BLaER1 treated with 17β-estradiol and CSF1 and Interleukin-3, amounts not matched to agents 10 nM and 100 nM (cell line): Measurements from ENCODE around the gene DDAH2.
A peak's percentile ranks its signal among the peaks of the same experiment; 100 is the strongest.

ENCODE experiments used
- H3K27ac ChIP-seq, 11 experiments: shearing (Covaris generic); formaldehyde crosslinking; 2 replicates each; pipeline ENCODE4 v1.8.1; 2022
- H3K27me3 ChIP-seq, 11 experiments: shearing (Covaris generic); formaldehyde crosslinking; 2 replicates each; pipeline ENCODE4 v1.8.1; 2022
- H3K36me3 ChIP-seq, 11 experiments: shearing (Covaris generic); formaldehyde crosslinking; 2 replicates each; pipeline ENCODE4 v1.8.1; 2022
- H3K4me1 ChIP-seq, 10 experiments: shearing (Covaris generic); formaldehyde crosslinking; 2 replicates each; pipeline ENCODE4 v1.8.1; 2022
- H3K4me2 ChIP-seq, 11 experiments: shearing (Covaris generic); formaldehyde crosslinking; 2 replicates each; pipeline ENCODE4 v1.8.1; 2022
- H3K4me3 ChIP-seq, 10 experiments: shearing (Covaris generic); formaldehyde crosslinking; 2 replicates each; pipeline ENCODE4 v1.8.1; 2022
- H3K9ac ChIP-seq, 11 experiments: shearing (Covaris generic); formaldehyde crosslinking; 2 replicates each; pipeline ENCODE4 v1.8.1; 2022
- H3K9me3 ChIP-seq, 11 experiments: shearing (Covaris generic); formaldehyde crosslinking; replicated peaks in 1 of 11; 2 replicates each; pipeline ENCODE4 v1.8.1; 2022
- H4K20me1 ChIP-seq, 11 experiments: shearing (Covaris generic); formaldehyde crosslinking; 2 replicates each; pipeline ENCODE4 v1.8.1; 2022
- Cebpa-rat ChIP-seq, 11 experiments: shearing (Covaris generic); IDR thresholded peaks; 2 replicates each; pipeline ENCODE4 v1.8.1; 2022

Gene DDAH2

DNA sequence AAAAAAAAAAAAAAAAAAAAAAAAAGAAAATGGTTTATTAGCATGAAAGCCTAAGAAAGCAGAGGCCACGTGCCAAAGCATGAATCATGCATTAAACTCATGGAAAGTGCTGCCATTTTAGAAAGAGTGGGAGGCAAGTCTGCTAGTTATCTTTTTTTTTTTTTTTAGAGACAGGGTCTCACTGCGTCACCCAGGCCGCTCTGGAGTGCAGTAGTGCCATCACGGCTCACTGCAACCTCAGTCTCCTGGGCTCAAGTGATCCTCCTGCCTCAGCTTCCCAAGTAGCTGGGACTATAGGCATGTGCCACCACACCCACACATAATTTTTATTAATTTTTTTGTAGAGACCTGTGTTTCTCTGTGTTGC is 42.9 kb upstream of the DDAH2 start:
- no peak overlapping the region for H3K9ac ChIP-seq

GRCh38 chr6:31770860-31771259 is 41.8 kb upstream of the DDAH2 start:
- Histone ChIP-seq H3K4me2 (no peak overlapping the region), H3K27ac (no peak overlapping the region), H4K20me1 (no peaks in the 10 kb centered on the region), H3K4me1 (peaks cover 31 to 73% (median 49%) of the 10 kb centered on the region in 10 experiments), H3K4me3 (no peak overlapping the region), H3K27me3 (no peaks in the 10 kb centered on the region), H3K9me3 (no peaks in the 10 kb centered on the region), H3K9ac (no peak overlapping the region), H3K36me3 (peaks cover 0 to 6% (median 0%) of the 10 kb centered on the region in 11 experiments; a peak in 3 of 22 replicates)
- TF ChIP-seq Cebpa-rat (IDR thresholded peaks at IDR 0.05), result no peak

More for the DNA sequence above, 42.9 kb upstream of the DDAH2 start:
- H4K20me1 ChIP-seq, result 0 out of 22 replicates have a peak, but pooled peaks cover 0 to 1% (median 0%) of the 10 kb centered on the region in 11 experiments
- H3K4me3 ChIP-seq, result no peak overlapping the region
- H3K4me2 ChIP-seq, result peak overlapping the region in 10 of 11 experiments; percentile 29 to 77 (median 44); a peak in 17 of 22 replicates
- no peaks in the 10 kb centered on the region for H3K27me3 ChIP-seq
- H3K36me3 ChIP-seq, result no peaks in the 10 kb centered on the region
- no peak overlapping the region for H3K27ac ChIP-seq
- no peaks in the 10 kb centered on the region for H3K9me3 ChIP-seq
- TF ChIP-seq Cebpa-rat (IDR thresholded peaks at IDR 0.05), result no peak
- H3K4me1 ChIP-seq, result peaks cover 42 to 84% (median 59%) of the 10 kb centered on the region in 10 experiments

- peaks cover 20 to 63% (median 38%) of the 10 kb centered on the region in 10 experiments for H3K4me1 ChIP-seq
- H3K4me3 ChIP-seq, result no peak overlapping the region
- peak overlapping the region in 1 of 11 experiments; percentile 78; a peak in 2 of 22 replicates for H3K27ac ChIP-seq
- no peak overlapping the region for H3K9ac ChIP-seq
- no peaks in the 10 kb centered on the region for H4K20me1 ChIP-seq
- peaks cover 0 to 9% (median under 1%) of the 10 kb centered on the region in 11 experiments; a peak in 7 of 22 replicates for H3K36me3 ChIP-seq
- H3K9me3 ChIP-seq, result no peaks in the 10 kb centered on the region
- TF ChIP-seq Cebpa-rat (IDR thresholded peaks at IDR 0.05), result no peak
- H3K4me2 ChIP-seq, result peak overlapping the region in 4 of 11 experiments; percentile 62 to 89 (median 83); a peak in 8 of 22 replicates
- H3K27me3 ChIP-seq, result no peaks in the 10 kb centered on the region
Measured at GRCh38 chr6:31769684-31770371, 40.7 kb upstream of the DDAH2 start.

DNA sequence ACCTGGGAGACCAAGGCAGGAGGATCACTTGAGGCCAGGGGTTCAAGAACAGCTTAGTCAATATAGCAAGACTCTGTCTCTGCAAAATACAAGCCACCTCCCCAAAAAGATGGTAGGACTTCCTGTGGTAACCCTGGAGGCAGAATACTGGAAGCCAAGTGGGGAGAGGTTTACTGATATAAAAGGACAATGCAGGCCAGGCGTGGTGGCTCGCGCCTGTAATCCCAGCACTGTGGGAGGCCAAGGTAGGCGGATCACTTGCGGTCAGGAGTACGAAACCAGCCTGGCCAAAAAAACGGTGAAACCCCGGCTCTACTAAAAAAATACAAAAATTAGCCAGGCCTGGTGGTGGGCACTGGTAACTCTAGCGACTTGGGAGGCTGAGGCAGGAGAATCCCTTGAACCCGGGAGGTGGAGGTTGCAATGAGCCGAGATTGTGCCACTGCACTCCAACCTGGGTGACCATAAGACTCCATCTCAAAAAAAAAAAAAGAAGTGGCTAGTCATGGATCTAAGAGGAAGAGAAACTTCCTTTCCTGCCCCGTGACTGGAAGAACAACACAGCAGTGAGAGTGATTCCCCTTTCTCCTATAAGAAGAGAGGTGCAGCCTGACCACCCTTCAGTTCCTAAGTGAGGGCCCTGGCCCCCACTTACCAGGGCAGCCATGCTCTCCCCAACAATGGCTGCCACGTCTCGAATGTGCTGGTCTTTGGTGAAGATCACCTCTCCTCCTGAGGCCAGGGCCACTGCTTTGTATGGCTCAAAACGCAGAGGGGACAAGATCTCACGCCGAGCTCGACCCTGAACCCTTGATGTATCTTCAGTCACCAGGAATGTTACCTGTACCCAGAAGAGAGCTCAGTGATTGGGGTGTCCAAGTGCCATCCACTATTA is 39.5 kb upstream of the DDAH2 start:
- no peak for TF ChIP-seq Cebpa-rat (IDR thresholded peaks at IDR 0.05)
- Histone ChIP-seq H3K9me3 (no peaks in the 10 kb centered on the region), H3K4me3 (no peak overlapping the region), H3K9ac (peak overlapping the region in 3 of 11 experiments; percentile 3 to 44 (median 12); a peak in 1 of 22 replicates), H3K36me3 (peaks cover 0 to 21% (median 12%) of the 10 kb centered on the region in 11 experiments; a peak in 13 of 22 replicates), H3K27me3 (no peaks in the 10 kb centered on the region), H3K27ac (peak overlapping the region in 6 of 11 experiments; percentile 1 to 78 (median 51); a peak in 10 of 22 replicates), H4K20me1 (no peaks in the 10 kb centered on the region), H3K4me1 (peaks cover 14 to 53% (median 32%) of the 10 kb centered on the region in 10 experiments), H3K4me2 (peak overlapping the region in 7 of 11 experiments; percentile 16 to 89 (median 73); a peak in 10 of 22 replicates)

DNA sequence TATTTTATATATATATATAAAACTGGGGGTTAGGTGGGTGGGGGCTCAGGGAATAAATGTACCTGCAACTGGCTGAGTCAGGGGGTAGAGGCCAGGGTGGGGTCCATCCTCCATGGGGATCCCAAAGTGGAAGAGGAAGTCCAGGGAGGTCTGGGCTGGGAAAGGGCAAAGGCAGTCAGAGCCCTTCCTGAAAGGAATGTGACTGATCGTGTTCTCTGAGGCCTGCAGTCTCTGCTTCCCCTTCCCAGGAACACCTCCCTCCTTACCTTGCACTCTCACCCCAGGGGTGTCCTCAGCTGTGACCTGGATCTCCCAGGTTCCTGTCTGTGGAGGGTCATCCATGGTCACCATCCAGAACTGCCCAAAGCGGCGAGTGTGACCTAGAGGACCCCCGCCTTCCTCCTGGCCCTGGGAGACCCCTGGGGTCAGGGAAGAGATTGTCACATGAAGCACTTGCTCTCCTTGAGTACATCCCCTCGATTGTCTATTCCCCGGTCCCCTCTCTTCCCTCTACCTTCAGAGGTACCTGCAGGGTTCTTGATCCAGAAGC is 38.1 kb upstream of the DDAH2 start:
- Histone ChIP-seq H3K36me3 (peaks cover 0 to 36% (median 20%) of the 10 kb centered on the region in 11 experiments; a peak in 15 of 22 replicates), H3K27ac (no peak overlapping the region), H3K4me1 (peaks cover 15 to 54% (median 28%) of the 10 kb centered on the region in 10 experiments), H3K9me3 (no peaks in the 10 kb centered on the region), H4K20me1 (no peaks in the 10 kb centered on the region), H3K27me3 (no peaks in the 10 kb centered on the region), H3K4me2 (peak overlapping the region in 3 of 11 experiments; percentile 81 to 89 (median 85); a peak in 6 of 22 replicates), H3K9ac (no peak overlapping the region), H3K4me3 (no peak overlapping the region)
- no peak for TF ChIP-seq Cebpa-rat (IDR thresholded peaks at IDR 0.05)

DNA sequence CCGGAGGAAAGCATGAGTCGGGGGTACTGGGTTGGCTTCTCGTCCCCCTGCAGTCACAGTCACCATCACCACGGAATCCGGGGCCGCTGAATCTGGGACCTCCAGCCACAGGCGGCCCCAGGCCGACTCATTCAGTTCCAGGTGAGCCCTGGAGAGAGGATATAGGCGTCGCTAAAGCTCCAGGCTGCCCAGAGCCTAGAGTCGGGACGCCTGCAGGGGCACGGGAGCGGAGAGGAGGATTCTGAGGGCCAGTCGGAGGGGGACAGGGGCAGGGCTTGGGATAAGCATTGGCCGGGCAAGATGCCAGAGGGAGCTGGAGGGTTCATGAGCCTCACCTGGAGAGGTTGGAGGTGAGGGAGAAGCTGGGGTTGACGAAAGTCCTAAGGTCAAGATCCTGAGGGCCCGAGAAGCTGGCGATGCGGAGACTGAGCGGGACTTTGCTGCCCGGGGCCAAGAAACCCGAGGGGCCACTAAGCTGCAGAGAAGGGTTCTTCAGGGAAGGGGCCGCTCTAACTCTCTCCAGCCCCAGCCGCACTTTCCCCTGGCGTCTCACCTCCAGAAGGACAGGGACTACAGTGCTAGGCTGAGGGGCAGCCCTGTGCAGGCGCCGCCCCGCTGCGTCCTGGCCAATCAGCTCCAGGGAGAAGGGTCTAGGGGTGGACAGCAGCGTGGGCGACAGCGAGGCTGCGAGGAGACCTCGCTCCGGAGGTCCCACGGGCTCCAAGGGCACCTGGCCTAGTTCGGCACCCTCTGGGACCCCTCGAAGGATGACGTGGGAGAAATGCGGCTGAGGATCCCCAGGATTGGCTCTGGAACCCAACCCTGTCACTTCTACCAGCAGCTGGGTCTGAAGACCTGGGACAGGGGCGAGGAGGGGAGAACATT is 37.1 kb upstream of the DDAH2 start:
- H3K9me3 ChIP-seq, result no peaks in the 10 kb centered on the region
- no peak for TF ChIP-seq Cebpa-rat (IDR thresholded peaks at IDR 0.05)
- H3K27ac ChIP-seq, result no peak overlapping the region
- H3K36me3 ChIP-seq, result peaks cover 0 to 46% (median 30%) of the 10 kb centered on the region in 11 experiments; a peak in 17 of 22 replicates
- no peak overlapping the region for H3K9ac ChIP-seq
- H3K4me2 ChIP-seq, result no peak overlapping the region
- H3K27me3 ChIP-seq, result no peaks in the 10 kb centered on the region
- no peak overlapping the region for H3K4me3 ChIP-seq
- no peaks in the 10 kb centered on the region for H4K20me1 ChIP-seq
- H3K4me1 ChIP-seq, result peaks cover 23 to 52% (median 31%) of the 10 kb centered on the region in 10 experiments

DNA sequence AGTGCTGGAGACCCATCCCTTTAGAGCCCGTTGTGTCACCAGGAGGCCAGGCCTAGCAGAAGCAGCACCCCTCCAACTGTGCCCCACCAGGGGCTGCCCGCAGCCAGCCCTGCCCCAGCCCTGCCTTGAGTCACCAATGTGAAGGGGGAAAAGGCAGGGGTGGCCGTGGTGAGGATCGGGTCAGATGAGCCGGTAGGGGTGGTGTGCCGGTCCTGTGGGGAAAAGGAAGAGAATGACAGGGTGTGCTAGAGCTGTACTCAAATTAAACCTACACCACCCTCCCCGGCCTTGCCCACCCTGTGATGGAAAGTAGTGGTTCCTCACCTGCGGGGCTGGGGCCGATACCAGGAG is 36.4 kb upstream of the DDAH2 start:
- H3K27me3 ChIP-seq, result no peaks in the 10 kb centered on the region
- H3K9ac ChIP-seq, result no peak overlapping the region
- H3K4me2 ChIP-seq, result no peak overlapping the region
- peaks cover 0 to 52% (median 36%) of the 10 kb centered on the region in 11 experiments; a peak in 17 of 22 replicates for H3K36me3 ChIP-seq
- no peaks in the 10 kb centered on the region for H3K9me3 ChIP-seq
- TF ChIP-seq Cebpa-rat (IDR thresholded peaks at IDR 0.05), result no peak
- no peak overlapping the region for H3K4me3 ChIP-seq
- H3K4me1 ChIP-seq, result peaks cover 24 to 52% (median 32%) of the 10 kb centered on the region in 10 experiments
- H4K20me1 ChIP-seq, result no peaks in the 10 kb centered on the region
- no peak overlapping the region for H3K27ac ChIP-seq

- no peak overlapping the region for H3K4me2 ChIP-seq
- peaks cover 23 to 41% (median 31%) of the 10 kb centered on the region in 10 experiments for H3K4me1 ChIP-seq
- H3K27me3 ChIP-seq, result no peaks in the 10 kb centered on the region
- H3K4me3 ChIP-seq, result no peak overlapping the region
- no peak for TF ChIP-seq Cebpa-rat (IDR thresholded peaks at IDR 0.05)
- no peaks in the 10 kb centered on the region for H4K20me1 ChIP-seq
- H3K9me3 ChIP-seq, result no peaks in the 10 kb centered on the region
- peak overlapping the region in 3 of 11 experiments; percentile 11 to 16 (median 14); a peak in 1 of 22 replicates for H3K9ac ChIP-seq
- H3K36me3 ChIP-seq, result peaks cover 1 to 65% (median 50%) of the 10 kb centered on the region in 11 experiments; a peak in 19 of 22 replicates
- peak overlapping the region in 1 of 11 experiments; percentile 0; a peak in 1 of 22 replicates for H3K27ac ChIP-seq
Measured at GRCh38 chr6:31764198-31764597, 35.1 kb upstream of the DDAH2 start.
